Transverse colon (tissue), 4 donors: ENCODE data around the gene RNF5.

ENCODE experiments used
- CTCF ChIP-seq, 5 experiments: fragments of 200-600 bp in 3 of 5; fragments of 450-650 bp in 2 of 5; sonication (generic) in 3 of 5; IDR thresholded peaks; 1 replicate in 2 of 5; 2 replicates in 3 of 5; pipeline ENCODE4 v1.5.1; 2016 to 2017; ENCODE audit warnings: antibody characterized with exemption in 5 of 5, inconsistent platforms in 3 of 5, mild to moderate bottlenecking in 2 of 5, moderate library complexity in 1 of 5
- POLR2AphosphoS5 ChIP-seq, 3 donors: sonication (generic); formaldehyde crosslinking; IDR thresholded peaks; one replicate each; pipeline ENCODE4 v1.6.1; 2016; ENCODE audit warnings: antibody characterized with exemption in 3 of 3

- TF ChIP-seq CTCF (IDR thresholded peaks at IDR 0.05) (no peak), POLR2AphosphoS5 (IDR thresholded peaks at IDR 0.05) (no peak)
These were observed 30.6 kb upstream of the RNF5 start for GRCh38 chr6:32147401-32148132.
